AG04450 (cell line): Measurements from ENCODE around the gene CD84. TPM values are rescaled to one million over a fixed set of nuclear protein-coding genes. Genes with fewer than 3 reads are reported as not detected.
"Not testable (repeated sequence)": the region's sequence is repeated elsewhere in the genome, so short reads cannot be mapped to it uniquely, and the experiment has no call there.

Experiments used
- CTCF ChIA-PET: fragments of 300-600, 350-600 bp; formaldehyde crosslinking; extraction: SDS; loops from one replicate; lab custom pipeline; 2022; ENCODE audit warnings: antibody characterized with exemption, inconsistent platforms; lab: Charles Lee
- POLR2A ChIA-PET: fragments of 350-600 bp; formaldehyde crosslinking; extraction: SDS; loops from one replicate; lab custom pipeline; 2021; ENCODE audit warnings: antibody characterized with exemption, inconsistent platforms; lab: Yijun Ruan, JAX
- DNase-seq: peaks from one replicate; pipeline ENCODE4 v3.0.0-alpha.2; 2011; ENCODE audit warnings: low read depth, low spot score
- H3K27ac ChIP-seq: one replicate; pipeline ENCODE4 v1.5.1; 2012; ENCODE audit warnings: low read depth, low read length, control low read depth
- H3K27me3 ChIP-seq: one replicate; pipeline ENCODE4 v1.6.0; 2012; ENCODE audit warnings: low read length; ENCODE audit not compliant: control insufficient read depth, insufficient read depth
- H3K4me3 ChIP-seq: 2 replicates; pipeline ENCODE4 v1.5.1; 2011; ENCODE audit warnings: mild to moderate bottlenecking, low read depth, low read length, control low read depth
- H3K9me3 ChIP-seq: 2 replicates; pipeline ENCODE4 v1.5.1; 2012; ENCODE audit warnings: low read length; ENCODE audit not compliant: control insufficient read depth, insufficient read depth
- CTCF ChIP-seq: IDR thresholded peaks from 2 replicates; pipeline ENCODE4 v1.5.1; 2011; ENCODE audit warnings: low read depth, low read length, control low read depth, inconsistent platforms
- polyA plus RNA-seq: library from polyadenylated mRNA; depleted of rRNA; stranded (reverse); fragments of >200 nt; gene quantifications from 2 replicates; pipeline ENCODE4 v1.2.3, GENCODE V29; 2011

The CD84 gene
- polyA plus RNA-seq, 1 experiment, result not detected

- Histone ChIP-seq H3K27me3 (no peaks in the 10 kb centered on the region), H3K4me3 (no peak overlapping the region), H3K9me3 (no peaks in the 10 kb centered on the region), H3K27ac (no peak overlapping the region)
- TF ChIP-seq CTCF, result no peak
- ChIA-PET CTCF (no interaction called here), POLR2A (no interaction called here)
- no peak for DNase-seq
Observed at GRCh38 chr1:160519642-160520435, 59.5 kb downstream of the CD84 start.

GRCh38 chr1:160517519-160517918, 61.8 kb downstream of the CD84 start:
- H3K27me3 ChIP-seq, H3K27ac ChIP-seq, POLR2A ChIA-PET, H3K9me3 ChIP-seq, DNase-seq, H3K4me3 ChIP-seq, CTCF ChIA-PET: not testable (repeated sequence)

- H3K4me3 ChIP-seq, H3K9me3 ChIP-seq, POLR2A ChIA-PET, DNase-seq, CTCF ChIA-PET, H3K27ac ChIP-seq, H3K27me3 ChIP-seq: not testable (repeated sequence)
Observed at GRCh38 chr1:160515908-160516307, 63.4 kb downstream of the CD84 start.

- Histone ChIP-seq H3K27ac (no peak overlapping the region), H3K27me3 (no peaks in the 10 kb centered on the region), H3K4me3 (no peak overlapping the region), H3K9me3 (no peaks in the 10 kb centered on the region)
- no peak for TF ChIP-seq CTCF
- CTCF ChIA-PET, result no interaction called here
- POLR2A ChIA-PET, result no interaction called here
- DNase-seq, result no peak
Observed at GRCh38 chr1:160504651-160505050, 74.6 kb downstream of the CD84 start.

GRCh38 chr1:160503087-160503486, 76.2 kb downstream of the CD84 start:
- POLR2A ChIA-PET, result no interaction called here
- no peak overlapping the region for H3K27ac ChIP-seq
- CTCF ChIA-PET, result no interaction called here
- TF ChIP-seq CTCF, result no peak
- no peak overlapping the region for H3K4me3 ChIP-seq
- H3K27me3 ChIP-seq, result no peaks in the 10 kb centered on the region
- no peak for DNase-seq
- H3K9me3 ChIP-seq, result no peaks in the 10 kb centered on the region

GRCh38 chr1:160500321-160500990, 78.8 kb downstream of the CD84 start:
- Histone ChIP-seq H3K9me3 (no peaks in the 10 kb centered on the region), H3K4me3 (no peak overlapping the region), H3K27ac (no peak overlapping the region), H3K27me3 (no peaks in the 10 kb centered on the region)
- ChIA-PET POLR2A (no interaction called here), CTCF (interaction anchor here (0.6 kb wide), 1 partner anchor 490 kb away, joined by 8 read pairs; no protein-coding TSS in a partner anchor)
- no peak for DNase-seq
- TF ChIP-seq CTCF, result no peak
